ENCODE measurements around the gene ANK2.
"Not testable (repeated sequence)": the region's sequence is repeated elsewhere in the genome, so short reads cannot be mapped to it uniquely, and the experiment has no call there.

- not testable (repeated sequence) for TF ChIP-seq EZH2 (IDR thresholded peaks at IDR 0.05); SP1 (IDR thresholded peaks at IDR 0.05; ENCODE audit: low read depth); JUND (IDR thresholded peaks at IDR 0.05); POLR2A (IDR thresholded peaks at IDR 0.05; ENCODE audit: borderline replicate concordance, extremely low read depth, insufficient read depth, insufficient read length); ZNF274 (IDR thresholded peaks at IDR 0.05; ENCODE audit: low read depth, low read length); POLR2AphosphoS5 (IDR thresholded peaks at IDR 0.05; ENCODE audit: low read depth, low read length)
Measured at GRCh38 chr4:113068771-113069170, 19.3 kb downstream of the ANK2 start.
